ENCODE measurements around the gene PATE2. TPM values are rescaled to one million over a fixed set of nuclear protein-coding genes. Genes with fewer than 3 reads are reported as not detected.

Gene PATE2
- total and polyA plus RNA-seq, 2 of the 4 experiments (the other 2 are of a cell fraction) = not detected

DNA sequence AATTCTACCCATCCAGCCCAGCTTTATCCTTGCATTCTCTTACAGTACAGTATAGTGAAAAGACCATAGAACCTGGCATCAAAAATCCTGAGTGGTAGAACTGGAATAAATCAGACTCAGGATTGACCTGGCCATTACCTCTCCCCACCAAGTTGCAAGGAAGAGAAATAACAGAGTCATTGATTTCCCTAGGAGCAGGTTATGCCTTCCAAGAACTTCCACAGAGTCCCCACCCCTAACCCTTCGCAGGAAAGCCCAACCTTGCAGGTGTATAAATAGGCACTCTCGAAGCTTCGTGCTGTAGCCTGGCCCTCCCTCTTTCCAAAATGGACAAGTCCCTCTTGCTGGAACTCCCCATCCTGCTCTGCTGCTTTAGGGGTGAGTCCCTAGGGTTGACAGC, 32.6 kb downstream of the PATE2 start, which contains the start of gene PATE1:
Gene PATE1, plus strand, starts transcription at position 301 of the 400 bp plus-strand sequence. Its CDS starts 26 bp downstream, at position 327.
- dilution Hi-C loops (cut with HindIII; ENCODE audit: low sequenced_read_pairs, unreplicated experiment) (no loop called here), in situ Hi-C loops (cut with MboI; ENCODE audit: low sequenced_read_pairs) (no loop called here), intact Hi-C loops (cut with micrococcal nuclease) (no loop called here)
- no peak within 1 kb of the TSS for H3K27ac ChIP-seq (ENCODE audit: insufficient read depth, low read length)
- H4K91ac ChIP-seq (ENCODE audit: insufficient read depth, low read depth, low read length) = no peak within 1 kb of the TSS
- no peaks in the 10 kb centered on the region for H3K36me3 ChIP-seq (ENCODE audit: control insufficient read depth, insufficient read depth, low read length)
- H3K9me3 ChIP-seq (ENCODE audit: control insufficient read depth, insufficient read depth, low read length) = no peaks in the 10 kb centered on the region
- H3K56ac ChIP-seq (ENCODE audit: extremely low read depth, insufficient read depth, low read length) = no peak within 1 kb of the TSS
- H3K27me3 ChIP-seq (ENCODE audit: control insufficient read depth, insufficient read depth, low read length) = peaks cover 1% of the 10 kb centered on the region; the same call in 1 of the 2 replicates
- no peaks in the 10 kb centered on the region for H3K4me1 ChIP-seq (ENCODE audit: control insufficient read depth, insufficient read depth, low read length)
- no peak within 1 kb of the TSS for H3K23ac ChIP-seq (ENCODE audit: low read depth, low read length)
- no peaks in the 10 kb centered on the region for H4K20me1 ChIP-seq (ENCODE audit: insufficient read depth, low read length)
- DNase-seq (no peak), ATAC-seq (ENCODE audit: low read depth) (no peak)
- no peak within 1 kb of the TSS for H3K14ac ChIP-seq (replicated peaks; ENCODE audit: low read depth, low read length)
- no peak within 1 kb of the TSS for H3K4me2 ChIP-seq (ENCODE audit: low read depth, low read length)
- H3K9ac ChIP-seq (ENCODE audit: low read depth, low read length) = no peak within 1 kb of the TSS
- no TSS peak for BruUV-seq (replicated peaks)
- H3K79me1 ChIP-seq (ENCODE audit: low read depth in 1 of 2, low read length in 2 of 2) = no peaks in the 10 kb centered on the region
- POLR2A ChIA-PET (ENCODE audit: unreplicated experiment) = no interaction called here
- no peak within 1 kb of the TSS for H4K5ac ChIP-seq (ENCODE audit: low read depth, low read length)
- no peak within 1 kb of the TSS for H2AFZ ChIP-seq (replicated peaks; ENCODE audit: low read length, poor library complexity)
- H2BK5ac ChIP-seq (ENCODE audit: low read depth, low read length, poor library complexity, severe bottlenecking) = no peak within 1 kb of the TSS
- no peak within 1 kb of the TSS for H3K4me3 ChIP-seq (ENCODE audit: insufficient read depth, low read depth, low read length)
- no peak within 1 kb of the TSS for H3K4ac ChIP-seq (ENCODE audit: low read depth, low read length)
- H2AK9ac ChIP-seq (replicated peaks; ENCODE audit: low read depth, low read length, poor library complexity) = no peak within 1 kb of the TSS
- no peaks in the 10 kb centered on the region for H3K9me1 ChIP-seq (ENCODE audit: insufficient read depth, low read length)
- H2BK120ac ChIP-seq (ENCODE audit: low read depth, low read length) = no peak within 1 kb of the TSS
- no peak within 1 kb of the TSS for H3K18ac ChIP-seq (ENCODE audit: low read depth, low read length)
- H4K8ac ChIP-seq (ENCODE audit: low read depth in 2 of 2, low read length in 2 of 2) = no peak within 1 kb of the TSS
- H2BK15ac ChIP-seq (ENCODE audit: low read depth, low read length) = no peak within 1 kb of the TSS
- no CpG with 5 or more reads among the region's 3 CpGs for WGBS, 2 experiments (ENCODE audit: extremely low coverage in 2 of 2, insufficient read length in 1 of 2)
- no peak within 1 kb of the TSS for H2AK5ac ChIP-seq (ENCODE audit: low read depth, low read length)
- no peak within 1 kb of the TSS for H2BK20ac ChIP-seq (ENCODE audit: low read depth, low read length)
- CTCF ChIA-PET = no interaction called here
- TF ChIP-seq RAD21 (IDR thresholded peaks at IDR 0.05; ENCODE audit: low read length) = no peak
- TF ChIP-seq CHD1 (IDR thresholded peaks at IDR 0.05; ENCODE audit: low read depth, low read length) = no peak
- TF ChIP-seq RFX5 (IDR thresholded peaks at IDR 0.05; ENCODE audit: low read depth, low read length) = no peak
- TF ChIP-seq FOS (IDR thresholded peaks at IDR 0.05; ENCODE audit: low read depth, low read length) = no peak
- no peak for TF ChIP-seq MXI1 (IDR thresholded peaks at IDR 0.05; ENCODE audit: borderline replicate concordance, low read depth, low read length)
- no peak for TF ChIP-seq RCOR1 (IDR thresholded peaks at IDR 0.05; ENCODE audit: insufficient replicate concordance, low read length)
- TF ChIP-seq, protein P1, sequence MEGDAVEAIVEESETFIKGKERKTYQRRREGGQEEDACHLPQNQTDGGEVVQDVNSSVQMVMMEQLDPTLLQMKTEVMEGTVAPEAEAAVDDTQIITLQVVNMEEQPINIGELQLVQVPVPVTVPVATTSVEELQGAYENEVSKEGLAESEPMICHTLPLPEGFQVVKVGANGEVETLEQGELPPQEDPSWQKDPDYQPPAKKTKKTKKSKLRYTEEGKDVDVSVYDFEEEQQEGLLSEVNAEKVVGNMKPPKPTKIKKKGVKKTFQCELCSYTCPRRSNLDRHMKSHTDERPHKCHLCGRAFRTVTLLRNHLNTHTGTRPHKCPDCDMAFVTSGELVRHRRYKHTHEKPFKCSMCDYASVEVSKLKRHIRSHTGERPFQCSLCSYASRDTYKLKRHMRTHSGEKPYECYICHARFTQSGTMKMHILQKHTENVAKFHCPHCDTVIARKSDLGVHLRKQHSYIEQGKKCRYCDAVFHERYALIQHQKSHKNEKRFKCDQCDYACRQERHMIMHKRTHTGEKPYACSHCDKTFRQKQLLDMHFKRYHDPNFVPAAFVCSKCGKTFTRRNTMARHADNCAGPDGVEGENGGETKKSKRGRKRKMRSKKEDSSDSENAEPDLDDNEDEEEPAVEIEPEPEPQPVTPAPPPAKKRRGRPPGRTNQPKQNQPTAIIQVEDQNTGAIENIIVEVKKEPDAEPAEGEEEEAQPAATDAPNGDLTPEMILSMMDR (conservative IDR thresholded peaks at IDR 0.05; ENCODE audit: low read depth, low read length) = no peak
- TF ChIP-seq, protein P2, sequence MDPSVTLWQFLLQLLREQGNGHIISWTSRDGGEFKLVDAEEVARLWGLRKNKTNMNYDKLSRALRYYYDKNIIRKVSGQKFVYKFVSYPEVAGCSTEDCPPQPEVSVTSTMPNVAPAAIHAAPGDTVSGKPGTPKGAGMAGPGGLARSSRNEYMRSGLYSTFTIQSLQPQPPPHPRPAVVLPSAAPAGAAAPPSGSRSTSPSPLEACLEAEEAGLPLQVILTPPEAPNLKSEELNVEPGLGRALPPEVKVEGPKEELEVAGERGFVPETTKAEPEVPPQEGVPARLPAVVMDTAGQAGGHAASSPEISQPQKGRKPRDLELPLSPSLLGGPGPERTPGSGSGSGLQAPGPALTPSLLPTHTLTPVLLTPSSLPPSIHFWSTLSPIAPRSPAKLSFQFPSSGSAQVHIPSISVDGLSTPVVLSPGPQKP (IDR thresholded peaks at IDR 0.05; ENCODE audit: borderline replicate concordance, low read depth, low read length) = no peak
- no peak for TF ChIP-seq MAFK (IDR thresholded peaks at IDR 0.05; ENCODE audit: low read depth, low read length)
- no peak for TF ChIP-seq CEBPB (IDR thresholded peaks at IDR 0.05; ENCODE audit: low read depth, low read length)
- no peak for TF ChIP-seq NFE2L2 (IDR thresholded peaks at IDR 0.05; ENCODE audit: low read depth, low read length)
- TF ChIP-seq, protein P3, sequence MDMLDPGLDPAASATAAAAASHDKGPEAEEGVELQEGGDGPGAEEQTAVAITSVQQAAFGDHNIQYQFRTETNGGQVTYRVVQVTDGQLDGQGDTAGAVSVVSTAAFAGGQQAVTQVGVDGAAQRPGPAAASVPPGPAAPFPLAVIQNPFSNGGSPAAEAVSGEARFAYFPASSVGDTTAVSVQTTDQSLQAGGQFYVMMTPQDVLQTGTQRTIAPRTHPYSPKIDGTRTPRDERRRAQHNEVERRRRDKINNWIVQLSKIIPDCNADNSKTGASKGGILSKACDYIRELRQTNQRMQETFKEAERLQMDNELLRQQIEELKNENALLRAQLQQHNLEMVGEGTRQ (IDR thresholded peaks at IDR 0.05; ENCODE audit: low read depth, low read length) = no peak
- TF ChIP-seq MAZ (IDR thresholded peaks at IDR 0.05; ENCODE audit: borderline replicate concordance, low read depth, low read length) = no peak
- no peak for TF ChIP-seq POLR2A (IDR thresholded peaks at IDR 0.05; ENCODE audit: low read depth, low read length)
- TF ChIP-seq SMC3 (IDR thresholded peaks at IDR 0.05; ENCODE audit: low read depth, low read length) = no peak
- TF ChIP-seq BHLHE40 (IDR thresholded peaks at IDR 0.05; ENCODE audit: low read depth, low read length) = no peak
